ENCODE data around the gene DNAH5. TPM values are rescaled to one million over a fixed set of nuclear protein-coding genes. Genes with fewer than 3 reads are reported as not detected.

Gene DNAH5
- polyA plus RNA-seq, 3 donors = 1.1 to 3.2 (median 1.2) TPM

GRCh38 chr5:13956471-13956870 is 12.0 kb upstream of the DNAH5 start:
- no peak for DNase-seq (ENCODE audit: extremely low read depth in 1 of 11, low read depth in 9 of 11, low spot score in 4 of 11)

- no peak for DNase-seq (ENCODE audit: extremely low read depth in 1 of 11, low read depth in 9 of 11, low spot score in 4 of 11)
Observed at GRCh38 chr5:13955896-13956295, 11.4 kb upstream of the DNAH5 start.

- no peak for DNase-seq (ENCODE audit: extremely low read depth in 1 of 11, low read depth in 9 of 11, low spot score in 4 of 11)
Observed at GRCh38 chr5:13946111-13946510, 1.6 kb upstream of the DNAH5 start.

GRCh38 chr5:13945271-13945670 is 783 bp upstream of the DNAH5 start:
- no peak for DNase-seq (ENCODE audit: extremely low read depth in 1 of 11, low read depth in 9 of 11, low spot score in 4 of 11)

GRCh38 chr5:13943676-13944075 is 812 bp downstream of the DNAH5 start:
- DNase-seq (ENCODE audit: extremely low read depth in 1 of 11, low read depth in 9 of 11, low spot score in 4 of 11) = no peak

GRCh38 chr5:13941468-13941867 is 3.0 kb downstream of the DNAH5 start:
- no peak for DNase-seq (ENCODE audit: extremely low read depth in 1 of 11, low read depth in 9 of 11, low spot score in 4 of 11)

GRCh38 chr5:13939638-13940037 is 4.8 kb downstream of the DNAH5 start:
- no peak for DNase-seq (ENCODE audit: extremely low read depth in 1 of 11, low read depth in 9 of 11, low spot score in 4 of 11)

- DNase-seq (ENCODE audit: extremely low read depth in 1 of 11, low read depth in 9 of 11, low spot score in 4 of 11) = no peak
Observed at GRCh38 chr5:13934921-13935320, 9.6 kb downstream of the DNAH5 start.

GRCh38 chr5:13934125-13934524 is 10.4 kb downstream of the DNAH5 start:
- DNase-seq (ENCODE audit: extremely low read depth in 1 of 11, low read depth in 9 of 11, low spot score in 4 of 11) = no peak

GRCh38 chr5:13932561-13932960 is 11.9 kb downstream of the DNAH5 start:
- no peak for DNase-seq (ENCODE audit: extremely low read depth in 1 of 11, low read depth in 9 of 11, low spot score in 4 of 11)

- DNase-seq (ENCODE audit: extremely low read depth in 1 of 11, low read depth in 9 of 11, low spot score in 4 of 11) = no peak
Observed at GRCh38 chr5:13932011-13932410, 12.5 kb downstream of the DNAH5 start.

- DNase-seq (ENCODE audit: extremely low read depth in 1 of 11, low read depth in 9 of 11, low spot score in 4 of 11) = no peak
Observed at GRCh38 chr5:13930541-13931171, 13.8 kb downstream of the DNAH5 start.

GRCh38 chr5:13926731-13927130 is 17.8 kb downstream of the DNAH5 start:
- no peak for DNase-seq (ENCODE audit: extremely low read depth in 1 of 11, low read depth in 9 of 11, low spot score in 4 of 11)

GRCh38 chr5:13921578-13921977 is 22.9 kb downstream of the DNAH5 start:
- DNase-seq (ENCODE audit: extremely low read depth in 1 of 11, low read depth in 9 of 11, low spot score in 4 of 11) = no peak

GRCh38 chr5:13919786-13920185 is 24.7 kb downstream of the DNAH5 start:
- peak in 5 of 11 donors; percentile 4 to 30 (median 13) for DNase-seq (ENCODE audit: extremely low read depth in 1 of 11, low read depth in 9 of 11, low spot score in 4 of 11)

GRCh38 chr5:13919087-13919486 is 25.4 kb downstream of the DNAH5 start:
- DNase-seq (ENCODE audit: extremely low read depth in 1 of 11, low read depth in 9 of 11, low spot score in 4 of 11) = no peak

- DNase-seq (ENCODE audit: extremely low read depth in 1 of 11, low read depth in 9 of 11, low spot score in 4 of 11) = no peak
Observed at GRCh38 chr5:13917061-13917460, 27.4 kb downstream of the DNAH5 start.

GRCh38 chr5:13913962-13914361 is 30.5 kb downstream of the DNAH5 start:
- DNase-seq (ENCODE audit: extremely low read depth in 1 of 11, low read depth in 9 of 11, low spot score in 4 of 11) = no peak

- DNase-seq (ENCODE audit: extremely low read depth in 1 of 11, low read depth in 9 of 11, low spot score in 4 of 11) = no peak
Observed at GRCh38 chr5:13910637-13911288, 33.7 kb downstream of the DNAH5 start.

GRCh38 chr5:13910201-13910600 is 34.3 kb downstream of the DNAH5 start:
- no peak for DNase-seq (ENCODE audit: extremely low read depth in 1 of 11, low read depth in 9 of 11, low spot score in 4 of 11)

GRCh38 chr5:13909271-13909670 is 35.2 kb downstream of the DNAH5 start:
- DNase-seq (ENCODE audit: extremely low read depth in 1 of 11, low read depth in 9 of 11, low spot score in 4 of 11) = no peak
